K562 (cell line): ENCODE data around the gene TNRC6B. TPM values are rescaled to one million over a fixed set of nuclear protein-coding genes. Genes with fewer than 3 reads are reported as not detected.
A peak's percentile ranks its signal among the peaks of the same experiment; 100 is the strongest.

ENCODE experiments used
- ARID4B ChIP-seq: sonication (generic); formaldehyde crosslinking; IDR thresholded peaks from 2 replicates; pipeline ENCODE4 v1.8.0; 2022; ENCODE audit warnings: mild to moderate bottlenecking, missing genetic modification reagents
- BCLAF1 ChIP-seq, 2 experiments: fragments of 450-650 bp in 1 of 2; IDR thresholded peaks; 2 replicates each; pipeline ENCODE4 v1.6.1; 2011 to 2017; ENCODE audit warnings: low read depth in 2 of 2, antibody characterized with exemption in 1 of 2, borderline replicate concordance in 1 of 2, low read length in 1 of 2, mild to moderate bottlenecking in 1 of 2, mixed read lengths in 1 of 2; ENCODE audit not compliant: control insufficient read depth in 1 of 2
- BHLHE40 ChIP-seq: IDR thresholded peaks from 2 replicates; pipeline ENCODE4 v1.6.1; 2011; ENCODE audit warnings: low read length, improper control_type of control experiment
- E2F4 ChIP-seq: sonication (generic); formaldehyde crosslinking; IDR thresholded peaks from 2 replicates; pipeline ENCODE4 v1.8.0; 2022; ENCODE audit warnings: mild to moderate bottlenecking, low read depth, missing genetic modification reagents
- GABPA ChIP-seq: fragments of 200-800 bp; sonication (Bioruptor generic); conservative IDR thresholded peaks from 2 replicates; pipeline ENCODE4 v1.6.1; 2016; ENCODE audit warnings: low read depth, missing genetic modification characterization, missing compliant biosample characterization
- HMG20B ChIP-seq: fragments of 250-450 bp; sonication (Bioruptor Pico); IDR thresholded peaks from 2 replicates; pipeline ENCODE4 v1.5.0; 2021; ENCODE audit warnings: mild to moderate bottlenecking
- MNT ChIP-seq, 2 experiments: fragments of 450-650 bp; conservative IDR thresholded peaks; 2 replicates each; pipeline ENCODE4 v1.6.1; 2017; ENCODE audit warnings: mild to moderate bottlenecking in 2 of 2, moderate library complexity in 2 of 2
- NR2C2 ChIP-seq, 2 experiments: fragments of 200-800 bp in 1 of 2; sonication (Bioruptor generic) in 1 of 2; sonication (generic) in 1 of 2; formaldehyde crosslinking in 1 of 2; IDR thresholded peaks; 2 replicates each; pipeline versions ENCODE4 v1.6.1 to v1.8.0; 2016 to 2022; ENCODE audit warnings: mild to moderate bottlenecking in 1 of 2, missing compliant biosample characterization in 1 of 2, missing genetic modification characterization in 1 of 2, missing genetic modification reagents in 1 of 2
- PHF8 ChIP-seq: fragments of 200-600 bp; sonication (generic); IDR thresholded peaks from 2 replicates; pipeline ENCODE4 v1.6.1; 2012; ENCODE audit warnings: mixed run types, mild to moderate bottlenecking, inconsistent platforms, low read length, moderate library complexity, borderline replicate concordance
- SAP30 ChIP-seq: fragments of 200-600 bp; sonication (generic); IDR thresholded peaks from 2 replicates; pipeline ENCODE4 v1.6.1; 2012; ENCODE audit warnings: borderline replicate concordance, low read depth, mild to moderate bottlenecking, moderate library complexity, low read length, control low read depth, inconsistent platforms; ENCODE audit not compliant: insufficient read depth, poor library complexity, severe bottlenecking
- SMAD4 ChIP-seq: fragments of 250-450 bp; sonication (Bioruptor Pico); conservative IDR thresholded peaks from 2 replicates; pipeline ENCODE4 v1.8.0; 2021; ENCODE audit warnings: inconsistent platforms, mild to moderate bottlenecking, moderate library complexity
- TEAD2 ChIP-seq: fragments of 450-650 bp; IDR thresholded peaks from 2 replicates; pipeline ENCODE4 v1.6.1; 2016; ENCODE audit warnings: missing genetic modification characterization, control low read depth, missing compliant biosample characterization
- U2AF2 ChIP-seq: fragments of 200-400 bp; formaldehyde crosslinking; optimal IDR thresholded peaks from 2 replicates; pipeline ENCODE3; 2017; ENCODE audit warnings: low read depth, mild to moderate bottlenecking, low read length
- polyA plus RNA-seq, 8 experiments: library from polyadenylated mRNA; depleted of rRNA in 4 of 8; stranded (reverse) in 5 of 8; unstranded in 3 of 8; fragments of >200 nt; fragmentation: Nextera tagmentation in 2 of 8; fragmentation: Illumina TruSeq in 1 of 8; extraction: Ambion mirVana in 2 of 8; extraction: Trizol in 1 of 8; gene quantifications; 2 replicates each; pipeline versions ENCODE4 v1.2.1 to v1.2.3, GENCODE V29; 2011 to 2014; ENCODE audit warnings: inconsistent platforms in 1 of 8, missing spikeins in 1 of 8
- total RNA-seq, 7 experiments: library from RNA; depleted of rRNA in 6 of 7; stranded (reverse); fragments of >200 nt in 6 of 7; fragmentation: Illumina TruSeq in 2 of 7; extraction: Trizol in 2 of 7; gene quantifications; 2 replicates each; pipeline versions ENCODE4 v1.2.1 to v1.2.3, GENCODE V29; 2011 to 2021; ENCODE audit warnings: low replicate concordance in 1 of 7

The TNRC6B gene
- total and polyA plus RNA-seq, 9 of the 15 experiments (the other 6 are each of a cell fraction or from before 2014, with no cell fraction given): 0.96 to 18.8 (median 10.8) TPM

- TF ChIP-seq NR2C2 (CRISPR knock-in tag; IDR thresholded peaks at IDR 0.05): no peak
- TF ChIP-seq NR2C2 (tag; IDR thresholded peaks at IDR 0.05): peak; percentile 92
- peak; percentile 96; the same call in 1 of the 2 replicates for TF ChIP-seq PHF8
- TF ChIP-seq SAP30: peak; percentile 71
- TF ChIP-seq SMAD4 (CRISPR knock-in tag): 0 out of 2 replicates have a peak, but pooled peaks have one; percentile 30
- peak; percentile 98 for TF ChIP-seq BHLHE40
- peak; percentile 92 for TF ChIP-seq ARID4B (CRISPR knock-in tag)
- peak; percentile 98 for TF ChIP-seq MNT (conservative IDR thresholded peaks at IDR 0.05)
- TF ChIP-seq HMG20B: no peak
- no peak for TF ChIP-seq E2F4
- TF ChIP-seq U2AF2: no peak
- TF ChIP-seq TEAD2: no peak
- peak; percentile 98 for TF ChIP-seq GABPA (tag)
- 0 out of 4 replicates have a peak, but pooled peaks of 1 of the 2 experiments have one; percentile 36 for TF ChIP-seq BCLAF1 (IDR thresholded peaks at IDR 0.05; ENCODE audit: borderline replicate concordance in 1 of 2, control insufficient read depth in 1 of 2, low read depth in 2 of 2, low read length in 1 of 2)
Measured at GRCh38 chr22:40346185-40347118, 168.7 kb downstream of the TNRC6B start, which contains the start of gene ADSL (continued).
